GM12891 (cell line): ENCODE data around the gene TPX2.

Experiments used
- DNase-seq: peaks from one replicate; pipeline ENCODE4 v3.0.0; 2011; ENCODE audit warnings: low spot score; ENCODE audit not compliant: insufficient read length
- FAIRE-seq: peaks from 2 replicates; lab custom pipeline; 2011; peaks lifted over from hg19 to GRCh38; lab: Jason Lieb, UNC
- PAX5 ChIP-seq: IDR thresholded peaks from 2 replicates; pipeline ENCODE4 v1.6.1; 2011; ENCODE audit warnings: low read length, moderate library complexity, mild to moderate bottlenecking; ENCODE audit not compliant: insufficient read depth, severe bottlenecking
- POLR2A ChIP-seq: IDR thresholded peaks from 2 replicates; pipeline ENCODE4 v1.6.1; 2011; ENCODE audit warnings: low read depth, low read length, control low read depth
- POLR2AphosphoS5 ChIP-seq: IDR thresholded peaks from 2 replicates; pipeline ENCODE4 v1.6.1; 2011; ENCODE audit warnings: low read depth, low read length, control low read depth
- POU2F2 ChIP-seq: IDR thresholded peaks from 2 replicates; pipeline ENCODE4 v1.6.1; 2011; ENCODE audit warnings: low read depth, mild to moderate bottlenecking, control low read depth, low read length, moderate library complexity
- SPI1 ChIP-seq: IDR thresholded peaks from 2 replicates; pipeline ENCODE4 v1.6.1; 2011; ENCODE audit warnings: low read depth, low read length, control low read depth
- TAF1 ChIP-seq: IDR thresholded peaks from 2 replicates; pipeline ENCODE4 v1.6.1; 2011; ENCODE audit warnings: low read depth, low read length, control low read depth

TPX2 gene

DNA sequence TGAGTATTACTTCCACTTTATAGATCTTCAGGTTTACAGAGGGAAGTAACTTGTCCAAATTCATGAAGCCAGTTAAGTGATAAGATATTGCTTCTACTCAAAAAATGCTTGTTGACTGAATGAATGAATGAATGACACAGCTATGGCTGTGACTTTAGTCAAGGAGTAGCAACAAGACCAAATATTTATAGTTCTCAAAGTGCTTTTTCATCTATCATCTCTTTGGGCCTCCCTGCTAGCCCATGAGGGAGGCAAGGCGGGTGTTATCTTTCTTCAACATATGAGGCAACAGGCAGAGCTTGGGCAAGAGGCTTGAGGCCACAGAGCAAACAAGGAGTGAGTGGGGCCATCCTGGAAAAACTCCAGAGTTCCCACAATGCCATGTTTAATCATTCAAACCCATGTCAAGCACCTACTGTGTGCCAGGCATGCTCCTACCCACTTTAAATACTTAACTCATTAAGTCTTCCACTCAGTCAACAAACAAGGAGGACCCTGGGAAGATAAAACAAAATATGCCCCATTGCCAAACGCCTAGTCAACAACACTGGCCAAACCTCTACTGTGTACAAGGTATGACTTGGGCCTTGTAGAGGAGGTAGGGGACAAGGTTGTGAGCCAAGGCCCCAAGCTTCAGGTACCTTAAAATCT lies 32.4 kb upstream of the TPX2 start:
- DNase-seq (no peak), FAIRE-seq (no peak)
- TF ChIP-seq SPI1 (no peak), POLR2AphosphoS5 (no peak), PAX5 (no peak), POLR2A (no peak), POU2F2 (no peak), TAF1 (no peak)

DNA sequence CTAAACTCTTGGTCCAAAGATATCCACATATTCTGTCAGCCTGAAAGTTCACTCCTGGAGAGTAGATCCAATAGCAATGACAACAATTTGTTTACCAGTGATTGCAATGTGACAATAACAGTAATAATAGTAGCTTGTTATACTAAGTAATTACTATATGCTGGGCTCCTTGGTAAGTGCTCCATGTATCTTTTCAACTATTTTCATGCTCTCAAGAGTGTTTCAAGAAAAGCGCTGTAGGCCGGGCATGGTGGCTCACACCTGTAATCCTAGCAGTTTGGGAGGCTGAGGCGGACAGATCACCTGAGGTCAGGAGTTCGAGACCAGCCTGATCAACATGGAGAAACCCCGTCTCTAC lies 31.9 kb upstream of the TPX2 start:
- FAIRE-seq (no peak), DNase-seq (no peak)
- no peak for TF ChIP-seq POLR2A
- TF ChIP-seq POU2F2 = no peak
- TF ChIP-seq POLR2AphosphoS5 = no peak
- TF ChIP-seq TAF1 = no peak
- no peak for TF ChIP-seq PAX5
- TF ChIP-seq SPI1 = no peak

DNA sequence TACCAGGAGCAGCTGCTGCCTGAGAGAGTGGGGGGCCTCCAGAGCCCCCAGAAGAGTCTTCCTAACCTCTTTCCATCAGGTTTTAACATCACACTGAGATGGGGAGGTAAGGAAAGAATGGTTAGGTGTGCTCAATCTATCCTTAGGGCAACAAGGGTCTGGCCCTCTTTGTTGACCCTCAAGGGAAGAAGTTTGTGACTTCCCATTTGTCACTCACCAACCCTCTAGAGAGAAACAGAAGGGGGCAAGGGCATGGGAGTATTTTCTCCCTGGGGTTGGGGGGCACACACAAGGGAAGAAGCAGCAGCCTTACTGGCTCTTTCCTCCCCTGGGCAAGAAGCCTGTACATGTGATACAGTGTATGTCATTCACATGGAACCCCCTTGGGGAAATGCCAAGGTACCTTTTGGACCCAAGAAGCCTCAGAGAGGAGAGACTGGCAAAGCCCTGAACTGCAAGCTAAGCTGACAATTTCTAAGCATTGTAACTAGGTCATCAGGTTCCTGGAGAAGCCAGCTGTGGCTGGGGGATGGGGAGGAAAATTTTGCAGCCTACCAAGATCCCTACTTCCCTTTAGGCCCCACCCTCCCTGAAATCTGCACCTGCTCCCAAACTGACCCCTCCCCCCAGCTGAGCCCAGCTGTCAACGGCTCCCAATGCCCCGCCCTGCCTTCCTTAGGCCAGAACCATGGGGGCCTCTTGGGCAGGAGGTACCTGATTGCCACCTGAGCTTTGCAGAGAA lies 30.9 kb upstream of the TPX2 start:
- DNase-seq (no peak), FAIRE-seq (no peak)
- TF ChIP-seq TAF1 (no peak), SPI1 (no peak), POU2F2 (no peak), POLR2A (no peak), POLR2AphosphoS5 (no peak), PAX5 (no peak)

DNA sequence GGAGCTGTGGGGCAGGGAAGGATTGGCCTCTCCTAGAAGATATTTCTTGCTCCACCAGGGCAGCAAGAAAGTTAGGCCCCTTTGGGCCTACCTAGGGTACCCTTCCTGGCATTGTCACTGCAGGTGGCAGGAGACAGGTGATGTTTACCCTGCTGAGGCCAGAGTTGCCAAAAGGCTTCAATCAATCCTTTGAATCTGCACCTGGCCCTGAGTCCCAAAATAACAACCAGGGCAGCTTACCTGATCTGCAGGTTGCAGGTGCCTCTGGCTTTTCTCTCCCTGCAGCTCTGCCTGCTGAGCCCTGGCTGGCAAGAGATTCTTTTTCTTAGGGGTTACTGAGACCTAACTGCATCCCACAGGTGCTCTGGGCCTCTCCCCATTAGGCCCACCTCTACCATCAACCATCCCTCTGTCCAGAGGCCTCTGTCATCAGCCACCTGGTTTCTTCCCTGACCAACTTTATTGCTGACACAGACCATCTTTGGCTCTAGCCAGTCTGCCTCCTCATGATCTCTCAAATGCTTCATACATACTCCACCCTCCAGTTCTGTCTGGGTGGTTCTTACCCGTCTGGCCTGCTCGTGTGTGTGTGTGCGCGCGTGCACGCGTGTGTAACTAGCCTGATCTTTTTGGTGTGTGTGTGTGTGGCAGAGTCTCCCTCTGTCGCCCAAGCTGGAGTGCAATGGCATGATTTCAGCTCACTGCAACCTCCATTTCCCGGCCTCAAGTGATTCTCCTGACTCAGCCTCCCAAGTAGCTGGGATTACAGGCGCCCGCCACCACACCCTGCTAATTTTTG lies 30.2 kb upstream of the TPX2 start:
- TF ChIP-seq POLR2AphosphoS5 (no peak), PAX5 (no peak), TAF1 (no peak), POU2F2 (no peak), SPI1 (no peak), POLR2A (no peak)
- DNase-seq (no peak), FAIRE-seq (no peak)

DNA sequence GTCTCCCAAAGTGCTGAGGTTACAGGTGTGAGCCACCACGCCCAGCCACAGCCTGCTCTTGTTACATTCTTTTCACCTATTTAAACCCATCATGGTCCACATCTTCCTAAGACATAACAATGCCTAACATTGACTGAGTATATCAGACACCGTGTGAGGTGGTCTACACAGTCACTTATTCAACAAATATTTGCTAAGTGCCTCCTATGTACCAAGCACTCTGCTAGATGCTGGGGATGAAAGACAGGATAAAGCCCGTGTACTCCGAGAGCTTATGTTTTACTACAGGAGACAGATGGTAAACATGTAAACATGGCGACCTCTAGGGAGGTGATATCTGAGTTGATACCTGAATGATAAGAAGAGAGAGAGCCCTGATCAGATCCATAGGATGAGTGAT lies 29.2 kb upstream of the TPX2 start:
- TF ChIP-seq PAX5 = no peak
- TF ChIP-seq POLR2A = no peak
- no peak for TF ChIP-seq TAF1
- TF ChIP-seq POU2F2 = no peak
- TF ChIP-seq POLR2AphosphoS5 = no peak
- TF ChIP-seq SPI1 = no peak
- DNase-seq (no peak), FAIRE-seq (no peak)

DNA sequence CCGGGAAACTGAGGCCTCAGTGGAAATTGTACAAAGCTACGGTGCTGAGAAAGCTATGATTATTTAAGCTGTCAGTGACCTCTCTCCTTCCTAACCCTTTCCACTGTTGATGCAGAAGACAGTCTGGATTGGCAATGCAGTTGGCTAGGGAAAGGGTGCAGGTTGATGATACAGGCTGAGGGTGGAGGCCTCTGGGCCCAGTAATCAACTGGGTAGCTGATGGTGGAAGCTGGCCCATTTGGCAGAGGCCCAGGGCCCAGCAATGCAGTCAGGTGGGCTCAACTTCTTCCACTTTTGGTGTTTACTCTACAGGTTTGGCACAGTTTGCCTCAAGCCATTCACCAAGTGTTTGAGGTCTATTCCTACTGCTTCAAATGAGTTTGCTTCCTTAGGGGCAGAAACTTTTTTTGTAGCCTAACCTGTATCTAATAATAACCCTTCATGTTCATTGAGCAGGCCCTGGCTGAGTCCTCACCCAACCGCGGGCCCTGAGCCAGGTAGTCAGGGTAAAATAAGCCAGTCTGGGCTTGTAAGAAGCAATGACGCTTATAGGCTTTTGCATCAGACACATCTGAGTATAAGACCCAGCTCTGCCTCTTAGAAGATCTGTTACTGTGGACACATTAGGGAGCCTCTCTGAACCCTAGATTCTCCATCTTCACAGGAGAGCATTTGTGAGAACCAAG lies 28.5 kb upstream of the TPX2 start:
- no peak for DNase-seq
- no peak for FAIRE-seq
- TF ChIP-seq TAF1 (no peak), POU2F2 (no peak), POLR2AphosphoS5 (no peak), POLR2A (no peak), PAX5 (no peak), SPI1 (no peak)

DNA sequence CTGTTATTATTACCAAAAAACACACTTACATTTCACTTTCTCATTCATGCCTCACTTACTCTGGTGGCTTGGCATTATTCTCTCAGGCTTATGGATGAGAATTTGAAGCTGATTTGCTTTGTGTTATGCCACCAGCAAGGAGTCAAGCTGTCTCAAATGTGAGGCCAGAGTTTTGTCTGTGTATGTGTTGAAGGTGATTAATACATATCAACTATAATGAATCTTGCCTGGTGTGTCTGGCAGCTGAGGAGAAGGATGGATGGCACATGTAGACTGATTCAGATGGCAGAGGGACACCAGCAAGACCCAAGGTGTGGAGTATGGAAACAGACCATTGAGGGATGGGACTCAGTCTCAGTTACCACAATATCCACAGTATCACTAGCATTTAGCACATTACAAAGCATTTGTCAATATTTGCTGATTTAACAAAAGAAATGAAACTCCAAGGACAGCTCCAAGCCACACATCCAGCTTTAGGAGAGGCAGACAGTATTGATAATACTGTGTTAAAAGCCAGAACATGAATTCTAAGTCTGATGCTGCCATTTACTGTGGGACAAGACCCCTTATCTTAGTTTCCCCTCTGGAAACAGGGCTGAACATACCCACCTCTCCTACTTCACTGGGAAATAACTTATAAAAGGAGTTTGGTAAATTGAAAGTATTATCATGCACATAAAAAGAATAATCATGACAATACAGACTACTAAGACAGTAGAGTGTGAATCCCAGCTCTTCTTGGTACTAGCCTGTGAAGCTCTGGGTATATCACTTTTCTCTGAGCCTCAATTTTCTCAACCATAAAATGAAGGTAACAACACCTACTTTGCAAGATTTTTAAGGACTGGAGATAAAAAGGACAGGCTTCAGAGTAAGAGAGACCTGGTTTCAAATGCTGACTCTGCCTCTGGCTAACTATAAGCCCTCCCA lies 27.6 kb upstream of the TPX2 start:
- TF ChIP-seq POU2F2 = no peak
- no peak for TF ChIP-seq PAX5

DNA sequence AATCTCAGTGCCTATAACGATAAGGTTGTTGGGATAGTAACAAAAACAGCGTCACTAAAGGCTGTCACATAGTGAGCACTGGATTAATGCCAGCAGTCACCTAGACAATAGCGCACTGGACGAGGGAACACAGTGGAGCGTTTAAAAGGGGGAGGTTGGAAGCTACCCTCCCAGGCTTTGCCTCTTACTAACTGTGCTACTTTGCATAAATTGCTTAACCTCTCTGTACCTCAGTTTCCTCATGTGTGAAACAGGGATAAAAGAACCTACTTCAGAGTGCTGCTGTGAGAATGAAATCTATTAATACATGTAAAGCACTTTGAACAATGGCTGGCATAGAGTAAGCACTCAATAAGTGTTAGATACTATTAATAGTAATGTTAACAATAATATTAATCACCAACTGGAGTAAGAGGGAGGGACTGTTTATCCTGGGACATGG lies 27.0 kb upstream of the TPX2 start:
- DNase-seq = no peak
- TF ChIP-seq PAX5 = no peak
- no peak for TF ChIP-seq POLR2A
- no peak for TF ChIP-seq POU2F2
- no peak for TF ChIP-seq TAF1
- TF ChIP-seq POLR2AphosphoS5 = no peak
- no peak for TF ChIP-seq SPI1
- FAIRE-seq = no peak

More for the DNA sequence above, 27.6 kb upstream of the TPX2 start:
- DNase-seq (no peak), FAIRE-seq (no peak)

DNA sequence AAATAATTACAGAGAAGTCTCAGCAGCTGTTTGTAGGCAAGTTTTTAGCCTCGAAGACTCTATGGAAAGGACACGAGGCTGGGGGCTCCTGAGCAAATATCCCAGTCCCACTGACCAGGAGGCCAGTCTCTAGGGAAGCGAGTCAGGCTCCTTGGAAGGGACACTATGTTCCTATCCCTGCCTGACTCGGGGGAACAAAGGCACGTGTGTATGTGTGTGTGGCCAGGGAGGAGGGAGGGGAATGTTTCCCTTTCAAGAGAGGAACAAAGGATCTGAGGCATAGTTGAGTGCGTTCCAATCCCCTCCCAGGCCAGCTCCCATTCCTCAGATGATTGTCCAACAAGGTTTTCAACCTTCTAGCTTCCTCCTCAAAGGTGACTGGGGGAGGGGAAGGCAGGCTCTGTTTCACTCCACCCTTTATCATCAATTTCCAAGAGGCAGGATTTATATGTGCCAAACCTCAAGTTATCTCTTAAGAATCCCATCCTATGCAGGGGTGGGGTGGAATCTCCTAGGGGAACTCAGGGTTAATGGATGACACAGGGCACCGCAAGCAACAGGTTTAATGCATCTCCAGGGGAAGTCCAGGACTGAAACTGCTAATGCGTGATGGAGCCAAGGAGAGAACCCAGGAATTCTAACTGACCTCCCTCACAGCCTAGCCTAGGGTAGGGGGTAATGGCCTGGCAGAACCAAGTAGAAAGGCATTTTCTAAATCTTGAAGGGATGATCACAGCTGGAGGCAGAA lies 26.4 kb upstream of the TPX2 start:
- no peak for FAIRE-seq
- no peak for DNase-seq
- TF ChIP-seq POLR2A (no peak), PAX5 (no peak), SPI1 (no peak), TAF1 (no peak), POLR2AphosphoS5 (no peak), POU2F2 (no peak)
